ENCODE data around the gene GMDS.

GMDS gene

DNA sequence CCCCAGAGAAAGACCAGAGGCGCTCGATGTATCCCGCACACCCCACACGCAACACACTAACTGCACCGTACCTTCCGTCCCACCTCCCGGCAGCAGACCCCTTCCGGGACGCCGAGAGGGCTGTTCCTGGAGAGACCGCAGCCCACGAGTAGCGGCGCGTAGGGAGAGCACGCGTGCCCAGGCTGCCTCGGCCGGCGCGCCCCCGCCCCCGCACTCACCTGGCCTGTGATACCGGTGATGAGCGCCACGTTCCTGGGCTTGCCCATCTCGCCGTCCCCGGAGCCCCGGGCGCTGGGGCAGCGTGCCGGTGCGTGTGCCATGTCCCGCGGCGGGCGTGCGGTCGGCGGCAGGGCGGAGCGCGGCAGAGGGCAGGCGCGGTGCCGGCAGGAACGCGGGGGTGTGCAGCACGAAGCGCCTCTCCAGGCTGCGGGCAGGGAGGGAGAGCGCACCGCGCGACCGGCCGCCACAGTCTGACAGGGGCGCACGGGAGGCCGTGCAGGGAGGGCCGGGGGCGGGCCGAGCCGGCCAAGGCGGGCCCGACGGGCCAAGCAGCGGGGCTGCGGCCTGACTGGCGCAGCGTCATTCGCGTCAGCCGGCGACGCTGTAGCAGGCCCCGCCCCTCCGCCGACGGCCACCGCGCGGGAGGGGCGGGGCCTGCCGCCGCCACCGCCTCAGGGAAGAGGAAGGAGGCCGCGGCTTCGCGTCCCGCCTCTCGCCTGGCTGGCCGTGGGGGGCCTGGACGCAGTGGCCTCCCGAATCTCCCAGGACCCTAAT lies at the start of gene GMDS:
Gene GMDS (minus strand): TSS at position 503 of the 774 bp plus-strand sequence.
- peak; percentile 82 for DNase-seq

DNA sequence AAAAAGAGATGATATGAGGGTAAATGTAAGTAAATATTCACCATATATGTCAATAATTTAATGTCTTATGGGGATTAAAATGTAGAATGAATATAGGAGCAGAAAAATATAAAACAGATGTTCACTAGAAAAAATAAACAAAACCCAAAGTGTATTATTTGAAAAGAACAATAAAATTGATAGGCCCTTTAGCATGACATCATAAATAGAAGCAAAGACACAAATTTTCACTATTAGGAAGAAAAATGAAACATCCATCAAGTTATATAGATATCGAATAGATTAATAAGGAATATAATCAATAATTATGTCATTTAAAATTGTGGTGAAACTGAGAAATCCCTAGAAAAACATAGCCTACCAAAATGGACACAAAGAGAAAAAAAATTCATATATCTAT lies 40.1 kb upstream of the GMDS start:
- no peak for DNase-seq

DNA sequence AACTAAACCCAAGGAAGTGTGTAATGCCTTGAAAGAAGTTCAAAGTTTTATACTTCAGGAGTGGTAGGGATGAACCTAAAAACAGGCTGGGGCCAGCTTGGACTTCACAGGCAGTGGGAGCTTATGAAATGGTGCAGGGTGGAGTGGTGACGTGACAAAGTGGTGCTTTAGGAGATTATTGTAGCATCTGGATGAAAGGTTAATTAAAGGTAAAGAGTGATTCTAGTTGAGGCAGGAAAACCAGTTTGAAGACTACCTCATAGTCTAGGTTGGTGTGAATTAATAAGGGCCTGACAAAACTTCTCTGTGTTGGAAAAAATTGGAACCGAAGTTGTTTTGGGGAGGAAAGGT lies 30.5 kb upstream of the GMDS start:
- DNase-seq = no peak

DNA sequence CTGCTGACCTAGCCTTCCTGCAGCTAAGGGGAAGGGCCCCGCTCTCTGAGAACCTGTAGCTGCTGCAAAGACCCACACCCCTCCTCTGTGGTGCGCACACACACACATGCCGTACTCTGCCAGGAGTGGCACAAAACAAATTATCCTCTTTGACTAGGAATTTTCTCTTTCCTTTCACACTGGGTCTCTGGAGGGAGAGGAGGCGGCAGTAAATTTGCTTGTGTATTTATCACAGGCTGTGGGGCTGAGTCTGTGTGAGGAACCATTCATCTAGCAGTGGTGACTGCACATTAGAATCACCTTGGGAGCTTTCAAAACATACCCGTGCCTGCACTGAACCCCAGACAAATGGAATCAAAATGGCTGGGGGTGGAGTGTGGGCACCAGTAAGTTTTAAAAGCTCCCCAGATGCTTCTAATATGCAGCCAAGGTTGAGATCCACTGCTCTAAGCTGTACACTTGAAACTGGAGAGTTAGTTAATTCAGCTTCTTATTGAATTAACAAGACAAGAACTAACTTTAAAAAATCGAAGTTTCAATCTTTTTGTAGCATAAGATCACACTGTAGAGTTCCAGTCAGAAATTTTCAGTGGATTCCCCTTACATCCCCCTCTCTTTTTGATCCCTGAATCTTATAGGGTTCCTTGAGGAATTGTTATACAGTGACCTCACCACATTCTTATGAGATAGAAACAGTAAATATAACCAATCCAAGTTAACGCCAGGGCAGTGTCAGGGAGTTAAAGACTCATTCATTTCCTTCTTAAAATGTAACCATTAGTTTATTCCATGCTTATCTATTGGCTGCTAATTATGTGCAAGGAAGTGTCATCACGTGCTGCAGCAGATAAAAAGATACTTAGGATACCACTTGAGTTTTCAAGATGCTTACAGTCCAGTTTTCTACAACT lies 29.8 kb upstream of the GMDS start:
- no peak for DNase-seq

DNA sequence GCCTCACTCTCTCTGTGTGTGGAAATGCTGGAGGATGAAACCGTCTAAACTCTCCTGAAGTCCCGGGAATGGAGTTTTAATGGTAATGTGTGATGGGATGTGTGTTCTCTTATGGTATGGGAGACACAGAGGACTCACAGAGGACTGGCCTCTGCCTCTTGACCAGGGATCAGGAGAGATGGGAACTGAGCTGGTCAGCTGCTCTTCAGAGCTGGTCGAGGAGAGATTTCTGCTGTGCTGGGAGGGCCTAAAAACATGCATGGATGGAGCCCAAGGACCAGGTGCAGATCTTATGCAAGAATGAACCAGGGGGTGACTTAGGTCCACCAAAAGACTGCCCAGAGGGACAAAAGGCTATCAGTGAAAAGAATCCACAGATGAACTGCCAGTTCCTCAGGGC lies 27.3 kb upstream of the GMDS start:
- DNase-seq = no peak

DNA sequence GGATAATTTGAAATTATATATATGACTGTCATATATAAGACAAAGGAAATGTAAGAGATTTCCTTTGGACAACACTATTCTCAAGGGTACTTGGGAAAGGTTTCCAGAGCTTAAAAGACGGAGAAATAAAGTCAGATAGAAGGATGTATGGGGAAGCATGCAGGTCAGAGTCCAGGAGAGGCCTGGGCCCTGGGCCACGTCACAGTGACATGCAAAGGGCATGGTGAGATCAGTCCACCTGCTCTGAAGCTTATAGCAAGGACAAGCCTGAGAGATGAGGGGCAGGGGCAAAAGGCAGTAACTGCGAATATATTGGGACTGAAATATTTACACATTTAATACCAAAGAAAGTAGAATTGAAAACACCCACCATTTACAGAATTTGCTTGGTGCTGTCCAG lies 24.6 kb upstream of the GMDS start:
- DNase-seq = no peak

DNA sequence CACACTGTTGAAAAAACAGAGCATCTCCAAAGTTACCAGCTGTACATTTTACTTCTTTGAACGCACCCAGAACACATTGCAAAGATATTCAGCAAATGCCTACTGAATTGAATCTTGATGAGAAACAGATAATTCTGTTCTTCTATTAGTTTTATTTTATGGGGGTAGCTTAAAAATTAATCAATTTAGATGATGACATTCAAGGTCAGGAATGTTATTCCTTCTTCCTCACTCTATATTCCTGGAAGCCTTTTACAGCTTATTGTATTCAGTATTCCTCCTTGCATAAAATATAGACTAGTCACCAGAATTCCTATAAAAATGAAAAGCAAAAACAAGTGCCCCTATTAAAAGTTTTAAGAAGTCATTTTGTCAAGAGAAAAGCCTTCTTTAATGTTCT lies 21.4 kb upstream of the GMDS start:
- DNase-seq = no peak

DNA sequence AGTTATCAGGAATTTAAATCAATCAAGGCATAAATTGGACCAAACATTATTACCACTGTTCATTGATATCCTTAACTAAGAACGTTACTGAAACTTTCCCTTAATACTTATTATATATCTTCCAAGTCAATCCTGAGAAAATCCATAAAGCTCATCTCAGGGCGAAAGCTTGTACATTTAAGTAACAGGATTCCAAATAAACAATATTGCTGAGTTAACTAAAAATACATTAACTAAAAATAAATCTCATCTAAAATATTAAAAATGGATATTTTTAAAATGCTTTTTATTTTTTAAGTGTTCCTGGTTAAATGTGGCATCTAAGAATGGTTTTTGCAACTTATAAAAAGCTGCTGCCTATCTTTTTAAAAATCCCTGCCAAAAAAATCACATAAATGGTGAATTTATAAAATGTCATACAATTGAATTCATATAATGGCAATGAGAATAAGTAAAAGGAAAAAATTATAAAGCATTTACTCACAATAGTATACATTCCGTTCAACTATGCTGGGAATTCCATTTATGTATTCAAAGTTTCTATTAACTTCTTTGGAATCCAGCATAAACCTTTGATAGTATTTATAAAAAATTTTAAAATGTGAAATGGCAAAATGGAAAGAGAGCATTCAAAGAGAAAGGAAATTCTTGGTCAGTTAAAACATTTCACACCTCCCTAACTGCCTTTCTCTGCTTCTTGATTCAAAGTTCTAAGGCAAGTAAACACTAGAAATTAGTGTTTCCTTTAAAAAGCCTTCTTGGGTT lies 20.8 kb upstream of the GMDS start:
- no peak for DNase-seq

DNA sequence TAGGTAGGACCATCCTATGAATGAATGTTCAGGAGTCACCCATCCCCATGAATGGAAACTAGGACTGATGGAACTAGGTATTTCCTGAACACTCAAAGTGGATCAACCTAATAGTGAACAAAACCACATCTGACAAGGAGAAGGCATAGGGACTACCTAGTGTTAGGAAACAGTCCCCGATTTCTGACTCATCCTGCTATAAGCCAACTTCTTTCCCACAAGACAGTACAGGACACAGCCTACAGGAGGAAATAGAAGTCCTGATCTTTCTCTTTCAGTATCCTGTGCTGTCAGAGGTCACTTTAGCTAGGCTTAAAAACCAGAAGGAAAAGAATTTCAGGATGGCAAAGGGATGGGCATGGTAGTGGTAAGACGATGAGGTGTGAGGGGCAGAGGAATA lies 19.5 kb upstream of the GMDS start:
- DNase-seq = no peak

DNA sequence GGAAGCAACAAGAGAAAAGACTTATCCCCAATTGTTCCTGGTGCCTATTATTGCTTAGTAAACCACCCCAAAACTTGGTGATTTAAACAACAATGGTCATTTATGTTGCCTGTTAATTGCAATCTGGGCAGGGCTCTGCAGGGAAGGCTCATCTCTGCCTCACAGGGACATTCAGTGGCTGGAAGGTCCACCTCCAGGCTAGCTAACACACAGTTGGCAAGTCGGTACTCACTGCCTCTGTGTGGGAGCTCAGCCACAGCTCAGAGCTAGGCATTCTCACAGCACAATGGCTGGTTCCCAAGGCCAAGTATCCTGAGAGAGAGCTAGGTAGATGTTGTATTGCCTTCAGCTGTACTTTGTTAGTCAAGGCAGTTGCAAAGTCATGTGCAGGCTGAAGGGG lies 18.5 kb upstream of the GMDS start:
- DNase-seq = no peak

DNA sequence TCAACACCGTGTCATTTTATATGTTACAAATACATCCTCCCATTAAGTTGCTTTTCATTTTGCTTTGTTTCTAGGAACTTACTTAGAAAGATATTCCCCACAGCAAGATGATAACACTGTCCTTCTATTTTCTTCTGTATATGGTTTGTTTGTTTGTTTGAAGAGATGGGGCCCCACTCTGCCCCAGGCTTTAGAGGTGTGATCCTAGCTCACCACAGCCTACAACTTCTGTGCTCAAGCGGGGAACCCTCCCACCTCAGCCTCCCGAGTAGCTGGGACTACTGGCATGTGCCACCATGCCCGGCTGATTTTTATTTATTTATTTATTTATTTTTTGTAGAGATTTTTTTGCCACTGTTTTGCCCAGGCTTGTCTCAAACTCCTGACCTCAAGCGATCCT lies 14.2 kb upstream of the GMDS start:
- DNase-seq = no peak

DNA sequence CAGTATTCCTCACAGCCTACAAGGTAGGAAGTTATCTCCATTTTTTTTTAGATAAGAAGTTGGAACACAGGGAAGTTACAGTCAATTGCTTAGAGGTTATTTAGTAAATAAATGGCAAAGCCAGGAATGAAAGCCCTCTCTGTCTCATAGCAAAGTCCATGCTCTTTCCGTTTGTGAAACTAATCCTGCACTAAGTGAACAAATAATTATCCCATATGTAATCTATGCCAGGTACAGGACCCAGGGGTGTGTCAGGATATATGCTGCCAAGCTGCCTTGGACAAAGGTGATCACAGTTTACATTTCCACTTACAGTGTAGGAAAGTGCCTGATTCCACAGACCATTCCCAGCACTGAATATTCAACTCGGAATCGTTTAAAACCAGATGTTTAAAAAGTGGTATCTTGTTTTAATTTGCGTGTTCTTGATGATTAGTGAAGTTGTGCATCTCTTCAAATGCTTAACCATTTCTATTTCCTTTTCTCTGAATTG lies 13.6 kb upstream of the GMDS start:
- DNase-seq = no peak

DNA sequence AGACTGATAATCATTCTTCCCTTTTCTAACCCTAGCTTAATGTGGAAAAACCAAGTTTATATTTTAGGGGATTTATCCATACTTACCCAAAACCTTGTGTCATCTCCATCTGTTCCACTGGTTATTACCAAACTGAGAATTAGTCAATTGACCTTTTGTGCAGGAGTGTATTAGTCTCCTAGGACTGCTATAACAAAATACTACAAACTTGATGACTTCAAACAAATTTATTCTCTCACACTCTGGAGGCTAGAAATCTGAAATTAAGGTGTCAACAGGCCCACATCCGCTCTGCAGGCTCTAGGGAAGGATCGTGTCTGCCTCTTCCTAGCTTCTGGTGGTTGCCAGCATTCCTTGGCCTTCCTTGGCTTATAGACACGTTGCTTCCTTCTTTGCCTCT lies 12.7 kb upstream of the GMDS start:
- DNase-seq = no peak

DNA sequence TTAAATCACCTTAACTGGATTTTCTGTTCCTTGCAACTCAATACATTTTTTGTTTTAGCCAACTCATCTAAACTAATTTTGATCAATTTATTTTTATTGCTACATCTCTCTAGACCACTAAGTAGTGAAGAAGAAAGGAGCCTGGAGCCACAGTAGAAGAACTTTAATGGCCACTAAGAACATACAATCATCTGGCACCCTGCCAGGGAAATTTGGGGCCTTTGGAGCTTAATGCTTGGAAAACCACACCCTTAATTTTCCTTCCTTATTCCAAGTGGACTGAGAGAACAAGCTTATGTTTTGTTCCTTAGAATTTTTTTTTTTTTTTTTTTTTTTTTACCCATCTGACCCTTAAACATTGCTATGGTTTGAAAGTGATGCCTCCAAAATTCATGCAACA lies 12.0 kb upstream of the GMDS start:
- DNase-seq = no peak

DNA sequence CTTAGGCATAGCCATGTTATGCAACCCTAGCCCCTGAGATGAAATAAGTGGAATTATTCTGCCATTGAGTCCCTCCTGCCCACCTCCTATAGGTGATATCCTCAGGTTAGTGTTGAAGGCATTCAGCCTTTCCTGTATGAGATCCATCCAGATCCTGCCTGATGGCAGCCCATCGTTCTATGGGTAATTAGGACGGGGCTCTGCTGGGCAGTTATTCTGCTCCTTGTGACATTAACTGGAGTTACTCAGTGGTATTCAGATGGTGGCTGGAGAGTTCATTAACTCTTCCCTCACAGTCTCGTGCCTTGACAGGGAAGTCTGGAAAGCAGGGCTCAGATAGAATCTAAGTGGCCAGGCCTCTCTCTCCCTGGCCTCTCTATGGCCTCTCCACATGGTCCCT lies 9.3 kb upstream of the GMDS start:
- no peak for DNase-seq

DNA sequence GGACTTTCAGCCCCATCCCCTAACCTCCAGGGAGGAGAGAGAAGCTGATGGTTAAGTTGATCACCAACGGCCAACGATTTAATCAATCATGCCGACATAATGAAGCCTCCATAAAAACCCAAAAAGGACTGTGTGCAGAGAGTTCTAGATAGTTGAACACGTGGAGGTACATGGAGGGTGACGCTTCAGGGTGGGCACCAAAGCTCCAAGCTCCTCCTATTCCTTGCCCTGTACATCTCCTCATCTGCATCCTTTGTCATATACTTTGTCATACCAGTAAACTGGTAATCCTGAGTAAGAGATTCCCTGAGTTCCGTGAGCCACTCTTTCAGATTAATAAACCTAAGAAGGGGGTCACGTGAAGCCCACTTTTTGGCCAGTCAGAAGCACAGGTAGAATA lies 3.7 kb upstream of the GMDS start:
- no peak for DNase-seq

DNA sequence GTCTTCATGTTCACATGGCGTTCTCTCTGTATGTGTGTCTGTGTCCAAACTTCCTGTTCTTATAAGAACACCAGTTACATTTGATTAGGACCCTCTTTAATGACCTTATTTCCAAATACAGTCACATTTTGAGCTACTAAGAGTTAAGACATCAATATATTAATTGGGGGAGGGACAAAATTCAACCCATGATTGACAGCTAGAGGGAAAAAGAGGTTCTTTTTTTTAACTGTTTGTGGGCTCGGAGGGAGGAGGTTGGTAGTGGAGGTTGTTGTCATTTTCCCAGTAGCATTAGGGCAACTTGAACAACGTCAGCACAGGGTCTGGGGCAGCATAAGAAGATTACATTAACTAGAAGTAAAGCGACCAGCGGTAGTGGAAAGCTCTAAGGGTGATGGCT lies 2.3 kb upstream of the GMDS start:
- no peak for DNase-seq

DNA sequence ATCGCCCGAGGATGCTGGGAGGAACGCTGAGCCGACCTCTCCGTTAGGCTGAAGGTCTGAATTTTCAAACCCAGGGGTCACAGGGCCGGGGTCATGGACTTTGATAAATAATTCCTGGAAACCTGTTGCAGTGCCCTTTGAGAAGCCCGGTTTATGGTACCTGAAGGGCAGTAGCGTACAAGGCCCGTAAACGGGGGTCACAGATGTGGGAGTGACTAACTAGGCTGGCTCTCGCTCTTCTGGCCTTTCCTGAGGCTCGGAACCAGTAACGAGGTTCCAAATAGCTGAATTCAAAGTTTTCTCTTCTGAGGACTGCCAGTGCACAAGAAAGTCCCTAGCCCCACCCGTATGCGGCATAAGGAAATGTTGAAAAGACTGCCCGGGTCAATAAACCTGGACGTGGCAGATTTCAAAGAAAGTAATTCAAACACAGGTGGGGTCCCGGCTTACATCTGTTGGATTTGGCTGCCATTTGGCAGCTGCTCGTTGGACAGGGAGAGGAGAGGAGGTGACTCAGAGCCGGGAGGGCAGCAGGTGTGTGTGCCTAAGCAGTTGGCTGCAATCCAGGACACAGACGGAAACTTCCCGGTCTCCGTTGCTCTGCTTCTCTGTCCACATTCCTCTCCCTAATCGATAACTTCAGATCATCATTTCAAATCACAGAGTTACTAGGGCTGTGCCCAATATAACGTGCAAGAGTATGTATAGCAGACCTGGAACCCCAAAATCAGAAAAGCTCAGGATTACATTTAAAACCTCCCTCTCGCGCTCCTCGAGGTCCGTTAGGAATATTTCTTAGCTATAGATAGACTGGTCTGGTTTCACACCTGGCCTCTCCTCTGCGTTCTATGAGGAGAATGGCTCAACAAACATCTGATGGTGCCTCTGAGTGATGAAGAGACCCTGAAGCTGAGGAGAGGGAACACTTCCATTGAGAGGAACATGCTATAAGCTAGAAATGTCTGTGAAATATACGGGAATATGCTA lies 765 bp upstream of the GMDS start:
- peak; percentile 44 for DNase-seq

DNA sequence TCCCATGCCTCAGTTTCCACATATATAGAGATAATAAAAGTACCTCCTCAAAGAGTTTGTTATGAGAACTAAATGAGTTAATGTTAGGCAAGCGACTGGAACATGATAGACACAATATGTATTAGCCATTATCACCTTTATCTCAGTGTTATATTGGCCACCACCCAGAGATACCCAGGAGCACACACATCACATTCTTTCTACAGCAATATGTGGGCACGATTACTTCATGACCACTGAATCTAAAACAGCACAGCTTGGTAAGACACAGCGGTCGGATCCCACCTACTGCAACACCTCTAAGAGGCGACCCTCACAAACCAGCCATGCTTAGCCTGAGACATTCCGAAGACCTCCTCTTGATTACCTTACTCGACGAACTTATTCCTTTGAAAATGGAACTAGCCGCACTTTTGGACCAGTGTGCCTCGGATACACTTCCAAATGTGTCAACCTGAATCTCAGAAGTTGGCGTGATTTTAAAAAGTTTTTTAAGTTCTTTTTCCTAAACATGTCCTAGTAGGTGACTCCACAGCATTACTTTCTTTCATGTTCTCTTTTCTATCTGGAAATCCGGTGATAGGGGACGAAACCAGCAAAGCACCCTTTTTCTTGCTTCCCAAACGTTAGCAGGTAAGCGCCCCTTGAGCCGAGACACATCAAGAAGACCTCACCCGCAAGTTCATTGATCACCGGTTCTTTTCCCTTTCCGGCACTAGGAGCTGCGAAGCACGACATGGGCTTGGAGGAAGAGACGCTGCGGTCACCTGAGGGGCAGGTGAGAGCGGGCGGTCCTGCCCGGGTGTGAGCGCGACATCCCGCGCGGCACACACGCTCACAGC lies 923 bp downstream of the GMDS start:
- no peak for DNase-seq

DNA sequence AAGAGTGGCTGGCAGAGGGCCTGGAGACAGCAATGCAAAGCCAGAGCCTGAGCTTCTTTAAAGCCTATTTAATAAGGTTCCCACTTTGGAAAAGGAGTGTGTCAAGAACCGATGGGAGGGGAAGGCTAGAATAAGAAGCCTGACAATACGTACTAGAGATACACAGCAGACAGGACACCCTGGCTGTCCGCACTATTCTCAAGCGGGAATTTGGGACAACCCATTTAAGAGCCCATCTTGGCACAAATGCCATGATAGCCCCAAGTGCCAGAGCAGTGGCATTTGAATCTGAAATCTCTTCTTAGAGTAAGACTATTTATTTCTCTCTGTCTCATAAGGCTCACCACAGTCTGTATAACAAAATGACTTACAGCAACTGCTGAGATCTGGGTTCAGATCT lies 3.1 kb downstream of the GMDS start:
- no peak for DNase-seq

DNA sequence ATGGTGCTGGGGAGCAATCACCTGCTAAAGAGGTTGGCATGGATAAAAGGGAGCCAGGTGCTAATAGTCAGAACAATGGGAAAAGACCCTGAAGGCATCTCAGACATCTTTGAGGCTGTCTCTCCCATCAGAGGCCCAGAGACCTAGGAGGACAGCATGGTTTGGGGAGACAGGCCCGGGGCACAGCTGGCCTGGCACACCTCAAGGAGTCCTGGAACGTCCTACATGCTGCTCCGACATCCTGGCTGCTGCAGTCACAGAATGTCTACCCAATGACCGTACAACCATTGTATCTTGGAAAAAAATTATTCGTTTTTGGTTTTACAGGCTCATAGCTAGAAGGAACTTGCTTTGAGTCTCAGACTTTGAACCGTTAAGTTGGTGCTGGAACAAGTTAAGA lies 4.4 kb downstream of the GMDS start:
- DNase-seq = no peak
